Astrocyte of the spinal cord (primary cell): ENCODE results near the gene CDK2.
A peak's percentile ranks its signal among the peaks of the same experiment; 100 is the strongest.

Experiments used
- DNase-seq: peaks from one replicate; pipeline ENCODE4 v3.0.0; 2011; ENCODE audit warnings: low read depth, low spot score
- H3K4me3 ChIP-seq: 2 replicates; pipeline ENCODE4 v1.5.1; 2011; ENCODE audit warnings: low read depth, mild to moderate bottlenecking, low read length, moderate library complexity
- in situ Hi-C: cut with HindIII; loops from 2 replicates; pipeline ENCODE4 v1.10.0; 2017; ENCODE audit warnings: low sequenced_read_pairs
- TF ChIP-seq, protein P1 (sequence below): IDR thresholded peaks from 2 replicates; pipeline ENCODE4 v1.5.1; 2012; ENCODE audit warnings: low read depth, mild to moderate bottlenecking, low read length, inconsistent platforms

The CDK2 gene

DNA sequence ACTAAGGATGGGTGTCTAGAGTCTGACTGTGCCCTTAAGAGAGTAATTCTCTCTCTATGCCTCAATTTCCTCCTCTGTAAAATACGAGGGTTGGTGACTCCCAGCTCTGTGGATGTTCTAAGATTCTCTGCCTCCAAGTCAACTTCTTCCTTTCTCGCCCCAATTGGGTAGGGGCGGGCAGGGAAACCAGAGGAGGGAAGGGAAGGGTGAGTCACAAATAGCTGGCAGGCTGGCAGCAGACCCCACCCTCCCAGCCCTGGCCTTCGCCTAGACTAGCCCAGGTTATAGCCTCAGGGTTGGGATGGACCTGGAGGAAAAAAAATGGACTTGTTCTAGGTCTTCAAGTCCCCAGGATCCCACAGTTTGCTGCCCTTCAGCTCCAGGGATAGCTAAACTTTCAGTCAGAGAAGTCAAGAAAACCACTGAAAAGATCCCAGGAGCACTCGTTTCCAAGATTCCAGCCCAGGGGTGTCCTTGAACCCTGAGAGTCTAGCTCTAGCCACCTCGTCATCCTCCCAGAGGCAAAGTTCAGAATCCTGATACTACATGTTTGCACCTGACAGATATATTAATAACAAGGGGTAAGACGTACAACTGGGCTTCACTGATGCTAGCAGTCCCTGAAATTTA lies 33.3 kb upstream of the CDK2 start:
- DNase-seq = no peak
- in situ Hi-C loops = no loop called here
- TF ChIP-seq, protein P1, sequence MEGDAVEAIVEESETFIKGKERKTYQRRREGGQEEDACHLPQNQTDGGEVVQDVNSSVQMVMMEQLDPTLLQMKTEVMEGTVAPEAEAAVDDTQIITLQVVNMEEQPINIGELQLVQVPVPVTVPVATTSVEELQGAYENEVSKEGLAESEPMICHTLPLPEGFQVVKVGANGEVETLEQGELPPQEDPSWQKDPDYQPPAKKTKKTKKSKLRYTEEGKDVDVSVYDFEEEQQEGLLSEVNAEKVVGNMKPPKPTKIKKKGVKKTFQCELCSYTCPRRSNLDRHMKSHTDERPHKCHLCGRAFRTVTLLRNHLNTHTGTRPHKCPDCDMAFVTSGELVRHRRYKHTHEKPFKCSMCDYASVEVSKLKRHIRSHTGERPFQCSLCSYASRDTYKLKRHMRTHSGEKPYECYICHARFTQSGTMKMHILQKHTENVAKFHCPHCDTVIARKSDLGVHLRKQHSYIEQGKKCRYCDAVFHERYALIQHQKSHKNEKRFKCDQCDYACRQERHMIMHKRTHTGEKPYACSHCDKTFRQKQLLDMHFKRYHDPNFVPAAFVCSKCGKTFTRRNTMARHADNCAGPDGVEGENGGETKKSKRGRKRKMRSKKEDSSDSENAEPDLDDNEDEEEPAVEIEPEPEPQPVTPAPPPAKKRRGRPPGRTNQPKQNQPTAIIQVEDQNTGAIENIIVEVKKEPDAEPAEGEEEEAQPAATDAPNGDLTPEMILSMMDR = no peak
- H3K4me3 ChIP-seq = no peak overlapping the region

DNA sequence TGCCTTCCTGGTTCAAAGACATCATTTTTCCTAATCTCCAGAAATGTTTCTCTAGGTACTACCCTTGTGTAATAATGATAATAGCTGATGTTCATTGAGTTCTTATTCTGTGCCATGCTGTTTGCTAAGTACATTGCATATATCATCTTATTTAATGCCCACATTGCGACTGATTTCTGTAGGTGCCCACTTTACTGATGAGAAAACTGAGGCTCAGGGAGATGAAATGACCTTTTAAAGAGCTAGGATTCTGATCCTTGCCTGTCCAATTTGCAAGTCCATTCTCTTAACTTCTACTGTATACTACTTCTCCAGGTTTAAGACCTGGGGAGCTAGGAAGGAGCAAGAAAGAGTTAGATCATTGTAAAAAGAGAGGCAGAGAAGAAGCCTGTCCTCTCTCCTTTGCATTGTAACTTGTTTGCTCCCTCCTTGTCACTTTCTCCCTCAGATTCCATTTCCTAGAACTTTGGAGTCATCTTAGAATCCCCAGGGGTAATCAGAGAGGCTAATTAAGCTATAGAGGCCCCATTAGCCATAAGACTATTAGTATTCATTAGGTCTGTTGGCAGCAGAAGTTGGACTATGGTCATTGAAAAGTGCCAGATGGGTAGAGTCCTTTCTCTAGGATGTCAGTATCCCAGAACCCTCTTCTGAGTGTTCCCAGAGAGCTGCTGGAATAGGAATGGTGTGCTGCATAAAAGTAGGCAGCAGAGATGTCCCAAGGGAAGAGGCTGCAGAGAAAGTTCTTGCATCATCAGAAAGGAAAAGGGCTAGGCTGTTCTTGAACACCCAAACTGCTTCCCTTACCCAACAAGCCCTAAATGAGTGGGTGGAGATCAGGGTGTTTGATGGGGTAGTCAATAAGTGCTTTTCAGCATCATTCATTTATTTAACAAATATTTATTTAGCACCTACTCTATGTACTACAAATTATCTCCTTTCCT lies 32.6 kb upstream of the CDK2 start:
- TF ChIP-seq, protein P1 = no peak
- no peak overlapping the region for H3K4me3 ChIP-seq
- in situ Hi-C loops = no loop called here

DNA sequence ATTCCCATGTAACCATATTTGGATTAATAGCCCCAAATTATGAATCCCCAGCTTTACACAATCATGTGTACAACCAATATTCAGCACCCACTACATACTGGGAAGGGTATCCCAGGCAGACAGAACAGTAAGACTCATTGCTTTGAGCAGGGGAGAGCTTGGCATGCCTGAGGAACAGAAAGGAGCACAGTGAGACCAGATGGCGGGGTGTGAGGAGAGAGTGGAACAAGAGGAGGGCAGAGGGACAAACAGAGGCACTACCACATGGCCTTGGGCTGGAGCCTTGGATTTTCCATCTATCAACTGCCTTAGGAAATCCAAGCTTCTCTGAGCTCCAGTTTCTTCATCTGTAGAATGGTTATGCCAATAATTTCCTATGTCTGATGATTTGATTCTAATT lies 31.9 kb upstream of the CDK2 start:
- no peak for DNase-seq
- in situ Hi-C loops = no loop called here
- no peak overlapping the region for H3K4me3 ChIP-seq
- TF ChIP-seq, protein P1 = no peak

More for the DNA sequence above, 32.6 kb upstream of the CDK2 start:
- no peak for DNase-seq

DNA sequence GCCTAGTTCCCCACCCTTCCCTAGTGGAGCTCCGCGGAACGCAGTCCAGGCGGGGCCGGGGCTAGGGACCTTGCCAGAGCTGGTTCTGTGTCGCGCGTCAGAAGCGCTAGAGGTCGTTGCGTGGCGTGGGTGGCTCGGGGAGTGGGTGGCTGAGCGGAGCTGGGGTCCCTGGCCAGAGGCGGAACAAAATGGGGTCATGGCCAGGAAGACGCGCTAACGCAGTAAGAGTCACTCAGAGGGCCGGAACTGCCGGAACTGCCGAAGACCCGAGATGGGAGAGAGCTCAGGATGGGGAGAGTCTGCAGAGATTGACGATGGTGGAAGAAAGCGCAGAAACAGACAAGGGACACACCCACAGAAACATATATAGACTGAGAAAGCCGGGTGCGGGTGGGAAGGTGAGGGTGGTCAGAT lies 30.9 kb upstream of the CDK2 start:
- TF ChIP-seq, protein P1 = no peak
- peak overlapping the region; percentile 7 for H3K4me3 ChIP-seq
- in situ Hi-C loops = no loop called here
- DNase-seq = no peak

DNA sequence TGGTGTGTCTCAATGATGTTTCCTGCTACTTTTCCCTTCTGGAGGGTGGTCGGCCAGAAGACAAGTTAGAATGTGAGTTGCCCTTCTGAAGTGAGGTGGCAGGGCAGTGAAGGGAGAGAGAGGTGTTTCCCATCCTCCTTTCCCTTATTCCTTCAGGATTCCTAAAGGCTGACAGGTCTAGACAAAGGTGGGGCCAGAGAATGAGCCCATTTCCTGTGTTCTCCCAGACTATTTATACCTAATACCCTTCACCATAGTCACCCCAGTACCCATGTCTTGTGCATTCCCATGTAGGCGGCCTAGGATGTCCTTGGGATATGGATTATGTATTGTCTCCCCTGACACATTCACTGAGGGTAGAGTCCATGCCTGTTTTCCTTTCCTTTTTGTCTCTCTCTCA lies 28.6 kb upstream of the CDK2 start:
- H3K4me3 ChIP-seq = no peak overlapping the region
- in situ Hi-C loops = no loop called here
- TF ChIP-seq, protein P1 = no peak
- DNase-seq = no peak

DNA sequence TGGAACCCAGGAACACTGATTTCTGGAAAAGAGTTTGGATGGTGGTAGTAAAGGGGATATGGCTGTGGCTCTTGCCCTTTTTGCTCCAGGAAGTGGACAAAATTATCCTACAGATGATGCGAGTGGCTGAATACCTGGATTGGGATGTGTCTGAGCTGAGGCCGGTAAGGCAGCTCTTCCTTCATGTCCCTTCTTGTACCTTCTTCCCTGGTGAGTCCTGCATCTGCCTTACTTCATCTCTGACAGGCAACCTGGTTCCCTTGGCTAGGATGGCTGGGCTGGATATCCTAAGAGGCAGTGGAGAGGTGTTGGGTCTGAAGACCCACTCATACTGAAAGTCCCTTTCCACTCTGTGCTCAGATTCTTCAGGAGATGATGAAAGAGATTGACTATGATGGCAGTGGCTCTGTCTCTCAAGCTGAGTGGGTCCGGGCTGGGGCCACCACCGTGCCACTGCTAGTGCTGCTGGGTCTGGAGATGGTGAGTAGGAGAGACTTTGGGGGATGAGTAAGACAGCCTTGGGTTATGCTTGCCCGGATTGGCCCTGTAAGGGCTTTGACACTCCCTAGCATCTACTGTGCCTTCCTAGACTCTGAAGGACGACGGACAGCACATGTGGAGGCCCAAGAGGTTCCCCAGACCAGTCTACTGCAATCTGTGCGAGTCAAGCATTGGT lies 27.7 kb upstream of the CDK2 start:
- in situ Hi-C loops = no loop called here
- H3K4me3 ChIP-seq = no peak overlapping the region
- TF ChIP-seq, protein P1 = no peak
- DNase-seq = no peak
